22Rv1 (cell line): ENCODE results near the gene TGFBR2.

ENCODE experiments used
- CTCF ChIP-seq: fragments of 450-650 bp; IDR thresholded peaks from 2 replicates; pipeline ENCODE4 v1.5.1; 2017; ENCODE audit warnings: mild to moderate bottlenecking
- ZFX ChIP-seq: fragments of 450-650 bp; IDR thresholded peaks from 2 replicates; pipeline ENCODE4 v1.6.1; 2017; ENCODE audit warnings: antibody characterized with exemption, borderline replicate concordance

DNA sequence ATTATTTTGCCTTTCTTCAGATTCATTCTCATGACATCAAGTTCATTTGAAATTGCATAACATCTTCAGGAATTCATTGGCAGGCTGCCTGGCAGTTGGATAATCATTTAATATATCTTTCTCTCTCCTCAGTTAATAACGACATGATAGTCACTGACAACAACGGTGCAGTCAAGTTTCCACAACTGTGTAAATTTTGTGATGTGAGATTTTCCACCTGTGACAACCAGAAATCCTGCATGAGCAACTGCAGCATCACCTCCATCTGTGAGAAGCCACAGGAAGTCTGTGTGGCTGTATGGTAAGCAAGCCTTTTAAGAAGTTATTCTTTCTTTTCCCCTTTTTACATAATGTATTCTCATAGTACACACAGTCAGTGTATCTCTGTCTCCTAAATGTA lies 38.2 kb downstream of the TGFBR2 start:
- TF ChIP-seq CTCF (no peak), ZFX (no peak)
